GM10266 (cell line): ENCODE measurements around the gene CUTC.
"Not testable (repeated sequence)": the region's sequence is repeated elsewhere in the genome, so short reads cannot be mapped to it uniquely, and the experiment has no call there.

ENCODE experiments used
- DNase-seq: peaks from one replicate; pipeline ENCODE4 v3.0.0; 2012; ENCODE audit errors: extremely low spot score
- CTCF ChIP-seq: IDR thresholded peaks from 2 replicates; pipeline ENCODE4 v1.5.1; 2012; ENCODE audit warnings: mild to moderate bottlenecking, low read depth; ENCODE audit not compliant: control insufficient read depth, insufficient read depth; ENCODE audit errors: missing control alignments

Gene CUTC

GRCh38 chr10:99720387-99720786 lies 11.6 kb upstream of the CUTC start:
- DNase-seq = no peak
- TF ChIP-seq CTCF = no peak

DNA sequence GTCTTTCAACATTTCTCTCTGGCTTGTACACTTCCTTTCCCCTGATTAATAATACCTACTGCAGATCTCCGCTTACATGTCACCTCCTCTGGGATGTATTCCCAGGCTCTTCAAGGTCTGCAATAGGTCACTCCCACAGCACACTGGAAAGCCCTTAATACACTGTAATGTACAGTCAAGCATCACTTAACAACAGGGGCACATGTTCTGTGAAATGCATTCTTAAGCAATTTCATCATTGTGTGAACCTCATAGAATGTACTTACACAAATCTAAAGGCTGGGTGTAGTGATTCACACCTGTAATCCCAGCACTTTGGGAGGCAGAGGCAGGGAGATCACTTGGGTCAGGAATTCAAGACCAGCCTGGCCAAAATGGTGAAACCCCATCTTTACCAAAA lies 2.0 kb upstream of the CUTC start:
- TF ChIP-seq CTCF = no peak

GRCh38 chr10:99731306-99732032 lies 565 bp upstream of the CUTC start:
- peak; percentile 6 for DNase-seq
- TF ChIP-seq CTCF = no peak

More for the DNA sequence above, 2.0 kb upstream of the CUTC start:
- no peak for DNase-seq

- no peak for TF ChIP-seq CTCF
- DNase-seq = no peak
Observed at GRCh38 chr10:99733366-99733765, 1.3 kb downstream of the CUTC start.

GRCh38 chr10:99734111-99734510 lies 2.1 kb downstream of the CUTC start:
- not testable (repeated sequence) for DNase-seq

DNA sequence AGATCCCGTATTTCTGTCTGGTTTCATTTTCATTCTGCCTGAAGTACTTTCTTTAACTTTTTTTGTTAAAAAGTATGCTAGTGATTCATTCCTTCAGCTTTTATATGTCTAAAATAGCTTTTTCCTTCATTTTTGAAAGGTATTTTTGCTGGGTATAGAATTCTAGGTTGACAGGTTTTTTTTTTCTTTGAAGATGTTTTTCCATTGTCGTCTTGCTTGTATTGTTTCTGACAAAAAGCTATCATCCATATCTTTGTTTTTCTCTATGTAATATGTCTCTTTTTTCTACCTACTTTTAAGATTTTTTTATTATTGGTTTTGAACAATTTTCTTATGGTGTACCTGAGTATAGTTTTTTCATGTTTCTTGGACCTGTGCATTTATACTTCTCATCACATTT lies 8.2 kb downstream of the CUTC start:
- DNase-seq = no peak
- no peak for TF ChIP-seq CTCF

DNA sequence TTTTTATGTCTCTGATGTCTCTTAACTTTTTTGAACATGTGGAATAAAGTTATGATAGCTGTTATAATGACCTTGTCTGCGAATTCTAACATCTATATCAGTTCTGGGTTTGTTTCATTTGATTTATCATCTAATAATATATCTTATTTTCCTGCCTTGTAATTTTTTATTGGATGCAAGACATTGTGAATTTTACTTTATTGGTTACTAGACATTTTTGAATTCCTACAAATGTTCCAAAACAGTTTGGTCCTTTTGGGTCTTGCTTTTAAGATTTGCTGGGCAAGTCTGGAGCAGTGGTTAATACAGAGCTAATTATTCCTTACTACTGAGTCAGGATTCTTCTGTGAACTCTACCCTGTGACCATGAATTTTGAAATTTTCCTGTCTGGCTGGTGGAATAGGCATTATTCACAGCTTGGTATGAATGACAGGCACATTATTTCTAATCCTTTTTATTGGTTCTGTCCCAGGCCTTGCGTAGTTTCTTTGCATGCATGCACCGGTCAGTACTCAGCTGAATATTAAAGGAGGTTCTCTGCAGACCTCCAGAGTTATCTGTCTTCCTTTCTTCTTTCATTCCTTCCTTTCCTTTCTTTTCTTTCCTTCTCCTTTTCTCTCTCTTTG lies 9.0 kb downstream of the CUTC start:
- TF ChIP-seq CTCF = no peak
- DNase-seq = no peak
